Fibroblast of skin of left biceps (primary cell): ENCODE measurements around the gene NDUFS4.
"Not testable (repeated sequence)": the region's sequence is repeated elsewhere in the genome, so short reads cannot be mapped to it uniquely, and the experiment has no call there.

Experiments
- DNase-seq, 2 experiments: peaks; one replicate each; pipeline ENCODE4 v3.0.0-alpha.2; 2013; ENCODE audit warnings: low read depth in 2 of 2

The NDUFS4 gene

GRCh38 chr5:53575101-53575500 is 14.7 kb downstream of the NDUFS4 start:
- DNase-seq, result no peak

GRCh38 chr5:53575831-53576230 is 15.4 kb downstream of the NDUFS4 start:
- peak; percentile 16 to 25 for DNase-seq

GRCh38 chr5:53576674-53577073 is 16.2 kb downstream of the NDUFS4 start:
- no peak for DNase-seq

- DNase-seq, result no peak
Observed at GRCh38 chr5:53578854-53579253, 18.4 kb downstream of the NDUFS4 start.

- no peak for DNase-seq
Observed at GRCh38 chr5:53580547-53580946, 20.1 kb downstream of the NDUFS4 start.

- no peak for DNase-seq
Observed at GRCh38 chr5:53582225-53582624, 21.8 kb downstream of the NDUFS4 start.

GRCh38 chr5:53590759-53591158 is 30.3 kb downstream of the NDUFS4 start:
- DNase-seq, result no peak

GRCh38 chr5:53594419-53594818 is 34.0 kb downstream of the NDUFS4 start:
- DNase-seq, result no peak

GRCh38 chr5:53597894-53598293 is 37.5 kb downstream of the NDUFS4 start:
- no peak for DNase-seq

- DNase-seq, result no peak
Observed at GRCh38 chr5:53601570-53601969, 41.1 kb downstream of the NDUFS4 start.

- DNase-seq, result peak; percentile 13 to 15
Observed at GRCh38 chr5:53603009-53603687, 42.7 kb downstream of the NDUFS4 start.

GRCh38 chr5:53604309-53604708 is 43.9 kb downstream of the NDUFS4 start:
- DNase-seq, result no peak

- DNase-seq, result peak; percentile 21 to 27
Observed at GRCh38 chr5:53607886-53608285, 47.4 kb downstream of the NDUFS4 start.

- DNase-seq, result not testable (repeated sequence)
Observed at GRCh38 chr5:53608897-53609296, 48.5 kb downstream of the NDUFS4 start.

GRCh38 chr5:53613061-53613460 is 52.6 kb downstream of the NDUFS4 start:
- no peak for DNase-seq

- DNase-seq, result no peak
Observed at GRCh38 chr5:53613536-53613935, 53.1 kb downstream of the NDUFS4 start.

GRCh38 chr5:53614376-53614885 is 54.0 kb downstream of the NDUFS4 start:
- no peak for DNase-seq

GRCh38 chr5:53616939-53617549 is 56.6 kb downstream of the NDUFS4 start:
- DNase-seq, result no peak

- no peak for DNase-seq
Observed at GRCh38 chr5:53631251-53631650, 70.8 kb downstream of the NDUFS4 start.

- DNase-seq, result peak; percentile 8 to 15
Observed at GRCh38 chr5:53642061-53642460, 81.6 kb downstream of the NDUFS4 start.

- no peak for DNase-seq
Observed at GRCh38 chr5:53643445-53643844, 83.0 kb downstream of the NDUFS4 start.

GRCh38 chr5:53645078-53645477 is 84.6 kb downstream of the NDUFS4 start:
- no peak for DNase-seq

GRCh38 chr5:53649352-53649751 is 88.9 kb downstream of the NDUFS4 start:
- DNase-seq, result no peak
